Lower leg skin (tissue), 3 donors: ENCODE measurements around the gene MT1M.

Experiments used
- CTCF ChIP-seq, 3 donors: fragments of 450-650 bp; IDR thresholded peaks; one replicate each; pipeline ENCODE4 v1.5.1; 2016; ENCODE audit warnings: antibody characterized with exemption in 3 of 3, mild to moderate bottlenecking in 3 of 3, moderate library complexity in 2 of 3
- POLR2A ChIP-seq, 2 donors: fragments of 450-650 bp; IDR thresholded peaks; one replicate each; pipeline ENCODE4 v1.6.1; 2016 to 2017; ENCODE audit warnings: antibody characterized with exemption in 2 of 2, mild to moderate bottlenecking in 1 of 2, moderate library complexity in 1 of 2

- TF ChIP-seq CTCF (IDR thresholded peaks at IDR 0.05), result no peak
- TF ChIP-seq POLR2A (IDR thresholded peaks at IDR 0.05), result no peak
These were observed 14.3 kb upstream of the MT1M start for GRCh38 chr16:56618138-56618537.
